ENCODE results near the gene LAD1. TPM values are rescaled to one million over a fixed set of nuclear protein-coding genes. Genes with fewer than 3 reads are reported as not detected.

The LAD1 gene
- total RNA-seq, 1 donor from 2014 or later = 0.43 TPM

- intact Hi-C loops (cut with DNase I) = no loop called here
- no peaks in the 10 kb centered on the region for H3K36me3 ChIP-seq
- H3K9me3 ChIP-seq = no peaks in the 10 kb centered on the region
- H3K27ac ChIP-seq = no peak overlapping the region
- DNase-seq (ENCODE audit: low spot score in 2 of 2) = no peak
- no peak overlapping the region for H3K4me3 ChIP-seq
- no peak for TF ChIP-seq CTCF (IDR thresholded peaks at IDR 0.05)
- no peaks in the 10 kb centered on the region for H3K4me1 ChIP-seq
- no peaks in the 10 kb centered on the region for H3K27me3 ChIP-seq
These were observed 41.9 kb downstream of the LAD1 start for GRCh38 chr1:201357211-201357610.

GRCh38 chr1:201356701-201357100 is 42.4 kb downstream of the LAD1 start:
- Histone ChIP-seq H3K4me3 (no peak overlapping the region), H3K27me3 (no peaks in the 10 kb centered on the region), H3K4me1 (no peaks in the 10 kb centered on the region), H3K27ac (no peak overlapping the region), H3K36me3 (no peaks in the 10 kb centered on the region), H3K9me3 (no peaks in the 10 kb centered on the region)
- no peak for DNase-seq (ENCODE audit: low spot score in 2 of 2)
- intact Hi-C loops (cut with DNase I) = no loop called here
- no peak for TF ChIP-seq CTCF (IDR thresholded peaks at IDR 0.05)

GRCh38 chr1:201356236-201356635 is 42.9 kb downstream of the LAD1 start:
- Histone ChIP-seq H3K27me3 (no peaks in the 10 kb centered on the region), H3K27ac (no peak overlapping the region), H3K9me3 (no peaks in the 10 kb centered on the region), H3K36me3 (no peaks in the 10 kb centered on the region), H3K4me3 (no peak overlapping the region), H3K4me1 (no peaks in the 10 kb centered on the region)
- DNase-seq (ENCODE audit: low spot score in 2 of 2) = no peak
- no peak for TF ChIP-seq CTCF (IDR thresholded peaks at IDR 0.05)
- intact Hi-C loops (cut with DNase I) = no loop called here

DNA sequence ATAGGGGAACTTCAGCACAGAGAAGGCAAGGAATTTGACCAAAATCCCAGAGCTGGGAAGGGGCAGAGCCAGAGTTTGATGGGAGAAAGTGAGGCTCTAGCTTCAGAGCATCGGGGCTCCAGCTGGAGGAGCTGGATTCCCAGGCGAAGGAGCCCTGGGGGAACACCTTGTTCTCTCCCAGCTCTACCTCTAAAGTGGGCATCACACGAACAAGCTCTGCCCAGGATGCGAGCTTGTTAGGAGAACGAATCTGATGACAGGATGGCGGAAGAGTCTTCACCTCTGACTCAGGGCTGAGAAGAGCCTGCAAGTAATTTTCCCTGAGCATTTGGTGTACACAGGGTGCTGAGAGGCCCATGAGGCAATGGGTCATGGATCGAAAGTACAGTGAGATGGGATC is 43.7 kb downstream of the LAD1 start:
- no peak for DNase-seq (ENCODE audit: low spot score in 2 of 2)
- Histone ChIP-seq H3K9me3 (no peaks in the 10 kb centered on the region), H3K4me1 (no peaks in the 10 kb centered on the region), H3K27me3 (no peaks in the 10 kb centered on the region), H3K36me3 (no peaks in the 10 kb centered on the region), H3K4me3 (no peak overlapping the region), H3K27ac (no peak overlapping the region)
- TF ChIP-seq CTCF (IDR thresholded peaks at IDR 0.05) = no peak
- intact Hi-C loops (cut with DNase I) = no loop called here

GRCh38 chr1:201354901-201355295 is 44.2 kb downstream of the LAD1 start:
- no peak for DNase-seq (ENCODE audit: low spot score in 2 of 2)
- Histone ChIP-seq H3K4me1 (no peaks in the 10 kb centered on the region), H3K4me3 (no peak overlapping the region), H3K36me3 (no peaks in the 10 kb centered on the region), H3K9me3 (no peaks in the 10 kb centered on the region), H3K27ac (no peak overlapping the region), H3K27me3 (no peaks in the 10 kb centered on the region)
- intact Hi-C loops (cut with DNase I) = no loop called here
- no peak for TF ChIP-seq CTCF (IDR thresholded peaks at IDR 0.05)

All from ascending aorta (tissue), 2 donors.